ENCODE data around the gene TRIP10.

TRIP10 gene

DNA sequence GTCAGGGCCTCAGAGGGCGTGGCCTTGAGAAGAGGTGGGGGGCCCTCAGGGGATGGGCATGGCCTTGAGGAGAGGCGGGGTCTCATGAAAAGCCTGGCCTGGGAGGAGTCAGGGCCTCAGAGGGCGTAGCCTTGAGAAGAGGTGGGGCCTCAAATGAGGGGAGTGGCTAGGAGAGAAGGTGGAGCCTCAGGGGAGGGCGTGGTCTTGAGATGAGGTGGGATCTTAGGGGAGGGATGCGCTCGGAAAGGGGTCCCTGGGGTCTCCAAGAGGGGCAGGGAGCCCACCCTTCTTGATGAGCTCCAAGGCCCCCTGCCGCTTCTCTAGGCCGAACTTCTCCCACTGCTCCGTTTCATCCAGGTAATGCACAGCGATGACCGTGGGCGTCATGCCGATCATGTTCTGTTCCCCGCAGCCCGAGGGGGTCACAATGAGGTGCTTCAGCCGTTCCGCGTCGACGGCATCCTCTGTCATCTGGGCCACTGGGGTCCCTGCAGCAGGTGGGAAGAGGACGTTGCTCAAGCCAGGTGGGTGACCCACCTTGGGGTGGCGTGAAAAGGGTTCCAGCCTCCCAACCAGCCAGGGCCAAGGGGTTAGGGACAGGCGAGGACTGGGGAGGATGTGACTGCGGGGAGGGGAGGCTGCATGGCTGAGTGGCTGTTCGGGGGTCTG lies 45.2 kb upstream of the TRIP10 start:
- no peak for DNase-seq (ENCODE audit: low read depth)
- TF ChIP-seq, protein P1, sequence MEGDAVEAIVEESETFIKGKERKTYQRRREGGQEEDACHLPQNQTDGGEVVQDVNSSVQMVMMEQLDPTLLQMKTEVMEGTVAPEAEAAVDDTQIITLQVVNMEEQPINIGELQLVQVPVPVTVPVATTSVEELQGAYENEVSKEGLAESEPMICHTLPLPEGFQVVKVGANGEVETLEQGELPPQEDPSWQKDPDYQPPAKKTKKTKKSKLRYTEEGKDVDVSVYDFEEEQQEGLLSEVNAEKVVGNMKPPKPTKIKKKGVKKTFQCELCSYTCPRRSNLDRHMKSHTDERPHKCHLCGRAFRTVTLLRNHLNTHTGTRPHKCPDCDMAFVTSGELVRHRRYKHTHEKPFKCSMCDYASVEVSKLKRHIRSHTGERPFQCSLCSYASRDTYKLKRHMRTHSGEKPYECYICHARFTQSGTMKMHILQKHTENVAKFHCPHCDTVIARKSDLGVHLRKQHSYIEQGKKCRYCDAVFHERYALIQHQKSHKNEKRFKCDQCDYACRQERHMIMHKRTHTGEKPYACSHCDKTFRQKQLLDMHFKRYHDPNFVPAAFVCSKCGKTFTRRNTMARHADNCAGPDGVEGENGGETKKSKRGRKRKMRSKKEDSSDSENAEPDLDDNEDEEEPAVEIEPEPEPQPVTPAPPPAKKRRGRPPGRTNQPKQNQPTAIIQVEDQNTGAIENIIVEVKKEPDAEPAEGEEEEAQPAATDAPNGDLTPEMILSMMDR (conservative IDR thresholded peaks at IDR 0.05; ENCODE audit: low read length), result no peak
- H3K4me3 ChIP-seq (ENCODE audit: low read length), result no peak overlapping the region

GRCh38 chr19:6696239-6696820 lies 43.1 kb upstream of the TRIP10 start:
- TF ChIP-seq, protein P1 (conservative IDR thresholded peaks at IDR 0.05; ENCODE audit: low read length), result no peak
- no peak for DNase-seq (ENCODE audit: low read depth)
- H3K4me3 ChIP-seq (ENCODE audit: low read length), result no peak overlapping the region

GRCh38 chr19:6697291-6697690 lies 42.2 kb upstream of the TRIP10 start:
- TF ChIP-seq, protein P1 (conservative IDR thresholded peaks at IDR 0.05; ENCODE audit: low read length), result no peak
- H3K4me3 ChIP-seq (ENCODE audit: low read length), result no peak overlapping the region
- no peak for DNase-seq (ENCODE audit: low read depth)

DNA sequence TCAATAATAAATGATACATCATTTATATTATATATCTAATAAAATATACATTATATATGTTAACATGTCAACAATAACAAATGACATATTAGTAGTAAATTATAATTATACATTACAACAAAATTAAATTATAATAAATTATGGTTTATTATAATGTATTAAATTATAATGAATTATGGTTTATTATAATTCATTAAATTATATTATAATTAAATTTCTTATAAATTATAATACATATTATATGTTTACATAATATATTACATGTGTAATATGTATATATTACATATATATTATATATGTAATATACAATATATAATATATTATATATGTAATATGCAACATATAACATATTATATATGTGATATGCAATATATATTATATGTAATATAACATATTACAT lies 39.5 kb upstream of the TRIP10 start:
- no peak overlapping the region for H3K4me3 ChIP-seq (ENCODE audit: low read length)
- no peak for DNase-seq (ENCODE audit: low read depth)
- TF ChIP-seq, protein P1 (conservative IDR thresholded peaks at IDR 0.05; ENCODE audit: low read length), result no peak

GRCh38 chr19:6700586-6701316 lies 38.7 kb upstream of the TRIP10 start:
- TF ChIP-seq, protein P1 (conservative IDR thresholded peaks at IDR 0.05; ENCODE audit: low read length), result no peak
- H3K4me3 ChIP-seq (ENCODE audit: low read length), result no peak overlapping the region
- no peak for DNase-seq (ENCODE audit: low read depth)

GRCh38 chr19:6705931-6706632 lies 33.4 kb upstream of the TRIP10 start:
- H3K4me3 ChIP-seq (ENCODE audit: low read length), result no peak overlapping the region
- DNase-seq (ENCODE audit: low read depth), result no peak
- TF ChIP-seq, protein P1 (conservative IDR thresholded peaks at IDR 0.05; ENCODE audit: low read length), result no peak

Measured in AG10803 (cell line).